AG09309 (cell line): ENCODE results near the gene KCNN4.
"Not testable (repeated sequence)": the region's sequence is repeated elsewhere in the genome, so short reads cannot be mapped to it uniquely, and the experiment has no call there.

Experiments
- DNase-seq: peaks from one replicate; pipeline ENCODE4 v3.0.0-alpha.2; 2010; ENCODE audit warnings: low read depth
- H3K4me3 ChIP-seq: 2 replicates; pipeline ENCODE4 v1.5.1; 2011; ENCODE audit warnings: mild to moderate bottlenecking, low read depth, low read length, moderate library complexity; ENCODE audit not compliant: control insufficient read depth
- CTCF ChIP-seq: IDR thresholded peaks from 2 replicates; pipeline ENCODE4 v1.5.1; 2011; ENCODE audit warnings: mild to moderate bottlenecking, low read depth, low read length, inconsistent platforms; ENCODE audit not compliant: insufficient read depth, control insufficient read depth; ENCODE audit errors: missing control alignments

Gene KCNN4

DNA sequence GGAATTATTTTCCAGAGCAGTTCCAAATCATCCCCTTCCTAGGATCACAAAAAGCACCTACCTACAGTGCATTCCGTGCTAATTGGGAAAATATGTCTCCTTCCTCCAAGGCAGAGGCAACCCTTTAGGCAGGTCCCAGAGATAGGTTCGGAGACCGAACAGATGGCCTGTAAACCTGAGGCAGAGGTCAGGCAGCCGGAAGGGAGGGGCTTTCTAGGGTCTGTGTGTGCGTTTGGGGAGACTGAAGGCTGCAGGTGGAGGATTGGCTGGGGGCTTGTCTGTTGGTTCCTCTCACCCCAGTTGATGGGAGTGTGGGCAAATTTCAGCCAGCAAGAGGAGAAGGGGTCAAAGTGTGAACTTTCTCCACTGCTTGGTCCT lies 7.1 kb downstream of the KCNN4 start:
- no peak for TF ChIP-seq CTCF
- no peak overlapping the region for H3K4me3 ChIP-seq
- no peak for DNase-seq

DNA sequence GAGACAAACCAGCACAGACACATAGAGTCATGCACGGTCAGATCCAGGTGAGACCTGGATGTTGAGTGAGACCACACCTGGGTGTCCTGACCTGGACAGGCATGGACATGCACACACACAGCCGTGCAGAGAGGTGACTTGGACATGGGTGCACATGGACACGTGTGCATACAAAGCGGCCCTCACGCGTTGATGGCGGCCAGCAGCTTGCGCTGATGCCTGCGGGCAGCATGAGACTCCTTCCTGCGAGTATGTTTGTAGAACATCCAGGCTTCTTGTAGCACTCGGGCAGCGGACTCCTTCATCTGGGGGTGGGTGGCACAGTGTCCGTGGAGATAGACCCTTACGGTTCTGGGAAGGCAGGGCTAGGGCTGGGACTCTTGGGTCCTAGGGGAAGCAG lies 11.5 kb downstream of the KCNN4 start:
- H3K4me3 ChIP-seq: no peak overlapping the region
- TF ChIP-seq CTCF: no peak
- DNase-seq: no peak

- no peak for TF ChIP-seq CTCF
- no peak overlapping the region for H3K4me3 ChIP-seq
- DNase-seq: no peak
Measured at GRCh38 chr19:43768273-43769050, 12.3 kb downstream of the KCNN4 start.

GRCh38 chr19:43767818-43768217 lies 13.0 kb downstream of the KCNN4 start:
- no peak for TF ChIP-seq CTCF
- no peak for DNase-seq
- no peak overlapping the region for H3K4me3 ChIP-seq

- no peak for TF ChIP-seq CTCF
- H3K4me3 ChIP-seq: no peak overlapping the region
- DNase-seq: no peak
Measured at GRCh38 chr19:43767316-43767715, 13.5 kb downstream of the KCNN4 start.

GRCh38 chr19:43766755-43767043 lies 14.1 kb downstream of the KCNN4 start:
- TF ChIP-seq CTCF: no peak
- no peak overlapping the region for H3K4me3 ChIP-seq
- DNase-seq: no peak

DNA sequence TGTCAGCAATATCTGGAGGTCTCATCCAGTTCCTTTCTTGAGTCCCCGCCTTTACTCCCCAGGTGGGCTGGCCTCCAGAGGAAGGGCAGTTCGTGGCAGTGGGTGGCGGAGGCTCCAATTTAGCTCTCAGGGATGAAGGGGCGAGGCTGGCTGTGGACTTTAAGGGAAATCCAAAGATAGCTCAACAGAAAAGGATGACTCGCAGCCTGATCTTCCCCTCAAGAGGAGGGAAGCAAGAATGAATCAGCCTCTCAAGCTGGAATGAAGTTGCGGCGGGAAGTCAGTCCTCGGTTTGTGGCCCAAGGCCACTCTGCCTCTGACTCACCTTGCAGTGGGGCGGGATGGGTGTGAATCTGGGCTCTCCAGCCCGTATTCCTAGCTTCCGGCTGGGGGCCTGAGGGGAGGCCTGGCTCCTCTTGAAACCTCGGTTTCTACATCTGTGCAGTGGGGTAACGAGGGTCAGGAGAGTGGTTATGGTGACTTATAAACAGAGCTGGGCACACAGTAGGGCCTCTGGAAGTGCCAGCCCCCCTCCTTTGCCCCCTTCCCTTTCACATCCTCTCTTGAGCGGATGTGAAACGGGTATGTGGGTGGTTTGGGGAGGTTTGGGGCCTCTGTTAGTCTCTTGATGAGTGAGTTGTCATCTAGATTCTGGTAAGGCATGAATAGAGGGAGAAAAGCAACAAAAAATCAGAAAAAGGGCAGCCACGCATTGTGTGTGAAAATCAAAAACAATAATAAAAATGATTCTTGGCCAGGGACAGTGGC lies 15.5 kb downstream of the KCNN4 start:
- no peak overlapping the region for H3K4me3 ChIP-seq
- TF ChIP-seq CTCF: no peak
- peak; percentile 90 for DNase-seq

DNA sequence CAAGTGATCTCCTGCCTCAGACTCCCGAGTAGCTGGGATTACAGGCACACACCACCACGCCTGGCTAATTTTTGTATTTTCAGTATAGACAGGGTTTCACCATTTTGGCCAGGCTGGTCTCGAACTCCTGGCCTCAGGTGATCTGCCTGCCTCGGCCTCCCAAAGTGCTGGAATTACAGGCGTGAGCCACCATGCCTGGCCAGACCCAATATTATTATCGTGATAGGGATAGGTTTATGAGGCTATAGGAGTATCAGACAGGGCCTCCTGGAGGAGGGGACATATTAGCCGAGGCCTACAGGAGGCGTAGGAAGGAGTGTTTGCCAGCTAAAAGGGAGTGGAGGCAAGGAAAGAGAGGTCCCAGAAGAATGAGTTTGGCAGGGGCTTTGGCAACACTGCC lies 16.1 kb downstream of the KCNN4 start:
- H3K4me3 ChIP-seq, DNase-seq: not testable (repeated sequence)
